Psoas muscle (tissue), 8 donors: ENCODE data around the gene TOR1A. TPM values are rescaled to one million over a fixed set of nuclear protein-coding genes. Genes with fewer than 3 reads are reported as not detected.

ENCODE experiments used
- ATAC-seq, 4 donors: fragments of 200-7000 bp; cut with Tn5 transposase; one replicate each; pipeline ENCODE4 v1.9.1; 2020; ENCODE audit warnings: moderate library complexity in 3 of 4, mild to moderate bottlenecking in 2 of 4
- DNase-seq, 2 donors: peaks; one replicate each; pipeline ENCODE4 v3.0.0-alpha.2; 2020
- H3K27ac ChIP-seq: fragments of 200-600 bp; one replicate; pipeline ENCODE4 v1.8.0; 2022
- H3K27me3 ChIP-seq, 3 donors: fragments of 200-600 bp in 1 of 3; one replicate each; pipeline versions ENCODE4 v1.6.1 to v1.8.0; 2013 to 2022; ENCODE audit warnings: low read length in 2 of 3, mild to moderate bottlenecking in 2 of 3, moderate library complexity in 1 of 3; ENCODE audit not compliant: insufficient read depth in 3 of 3
- H3K36me3 ChIP-seq, 2 donors: fragments of 200-600 bp in 1 of 2; one replicate each; pipeline versions ENCODE4 v1.6.1 to v1.8.0; 2013 to 2022; ENCODE audit warnings: low read depth in 1 of 2, mild to moderate bottlenecking in 1 of 2, moderate library complexity in 1 of 2; ENCODE audit not compliant: insufficient read depth in 1 of 2
- H3K4me1 ChIP-seq: fragments of 200-600 bp; one replicate; pipeline ENCODE4 v1.8.0; 2022
- H3K4me3 ChIP-seq: fragments of 200-600 bp; one replicate; pipeline ENCODE4 v1.8.0; 2022; ENCODE audit warnings: mild to moderate bottlenecking
- H3K9me3 ChIP-seq: fragments of 200-600 bp; one replicate; pipeline ENCODE4 v1.8.0; 2022
- CTCF ChIP-seq: fragments of 200-600 bp; IDR thresholded peaks from one replicate; pipeline ENCODE4 v1.8.0; 2022; ENCODE audit warnings: antibody characterized with exemption
- WGBS, 3 donors: extraction: QIAGEN DNeasy Blood & Tissue Kit; methylation state at CpG; one replicate each; pipeline versions ENCODE4 v1.1.6 to v1.1.7; 2013; 5-methylcytosine and 5-hydroxymethylcytosine counted together
- intact Hi-C, 2 donors: fragments of 100-400 bp; cut with DNase I; formaldehyde crosslinking; loops; one replicate each; pipeline versions ENCODE4 v1.11.0 to v1.14.2; 2022
- polyA plus RNA-seq, 3 donors: library from polyadenylated mRNA; stranded (reverse); fragments of 200-250 nt; gene quantifications; one replicate each; pipeline ENCODE4 v1.2.3, GENCODE V29; 2013
- total RNA-seq, 4 donors: library from RNA; stranded (reverse); fragmentation: NEBNext Ultra II Directional in 2 of 4; extraction: Animal tissue kit (Norgen Biotek cat#: 25700) in 2 of 4; gene quantifications; one replicate each; pipeline versions ENCODE4 v1.2.1 to v1.2.4, GENCODE V29; 2021 to 2023
- donor health status: healthy with polysubstance abuse.
- donor health status: DM: no; HTN: no; CAD: no; lungs with moderate emphysema.
- donor health status: Bipolar disorder and iron deficiency.
- donor health status: healthy.
- donor health status: DM: yes; HTN: yes; CAD: no.
- donor health status: DM: no; HTN: no; CAD: no.
- donor health status: DM: no; HTN: no; CAD: no.
- donor health status: DM: yes; HTN: yes; CAD: no.

TOR1A gene
- total and polyA plus RNA-seq, 7 donors, result 10.4 to 25.4 (median 17.9) TPM

- no peaks in the 10 kb centered on the region for H3K9me3 ChIP-seq
- peaks cover 3 to 44% of the 10 kb centered on the region in 2 donors for H3K36me3 ChIP-seq
- no peak overlapping the region for H3K27ac ChIP-seq
- WGBS, 3 donors, result 84 to 88% (median 86%) methylated on average over 47 to 48 of the region's 48 CpGs
- ATAC-seq (no peak), DNase-seq (peak in 1 of 2 donors; percentile 48)
- no peaks in the 10 kb centered on the region for H3K4me1 ChIP-seq
- H3K27me3 ChIP-seq, result no peaks in the 10 kb centered on the region
- H3K4me3 ChIP-seq, result no peak overlapping the region
- intact Hi-C loops, result no loop called here
- no peak for TF ChIP-seq CTCF
Measured at GRCh38 chr9:129868023-129868871, 44.3 kb upstream of the TOR1A start.

- TF ChIP-seq CTCF, result no peak
- 74 to 81% (median 79%) methylated on average over 17 of the region's 17 CpGs for WGBS, 3 donors
- Histone ChIP-seq H3K4me3 (no peak overlapping the region), H3K27me3 (no peaks in the 10 kb centered on the region), H3K4me1 (no peaks in the 10 kb centered on the region), H3K27ac (no peak overlapping the region), H3K36me3 (peaks cover 3 to 51% of the 10 kb centered on the region in 2 donors), H3K9me3 (no peaks in the 10 kb centered on the region)
- intact Hi-C loops, result no loop called here
- ATAC-seq (no peak), DNase-seq (no peak)
Measured at GRCh38 chr9:129867136-129868022, 43.4 kb upstream of the TOR1A start.

GRCh38 chr9:129866394-129867135 lies 42.6 kb upstream of the TOR1A start:
- intact Hi-C loops, result no loop called here
- H3K4me3 ChIP-seq, result no peak overlapping the region
- DNase-seq (peak in 1 of 2 donors; percentile 44), ATAC-seq (no peak)
- H3K27me3 ChIP-seq, result no peaks in the 10 kb centered on the region
- no peaks in the 10 kb centered on the region for H3K4me1 ChIP-seq
- 69 to 75% (median 72%) methylated on average over 17 of the region's 17 CpGs for WGBS, 3 donors
- H3K36me3 ChIP-seq, result peaks cover 3 to 59% of the 10 kb centered on the region in 2 donors
- no peaks in the 10 kb centered on the region for H3K9me3 ChIP-seq
- TF ChIP-seq CTCF, result no peak
- H3K27ac ChIP-seq, result no peak overlapping the region

- TF ChIP-seq CTCF, result no peak
- WGBS, 3 donors, result 70 to 81% (median 71%) methylated on average over 14 of the region's 14 CpGs
- no peaks in the 10 kb centered on the region for H3K27me3 ChIP-seq
- H3K36me3 ChIP-seq, result peaks cover 3 to 66% of the 10 kb centered on the region in 2 donors
- no peaks in the 10 kb centered on the region for H3K9me3 ChIP-seq
- ATAC-seq (no peak), DNase-seq (peak in 1 of 2 donors; percentile 19)
- no peak overlapping the region for H3K27ac ChIP-seq
- no peak overlapping the region for H3K4me3 ChIP-seq
- intact Hi-C loops, result no loop called here
- H3K4me1 ChIP-seq, result no peaks in the 10 kb centered on the region
Measured at GRCh38 chr9:129865668-129866320, 41.9 kb upstream of the TOR1A start.
